H9 (cell line): ENCODE data around the gene WDR59. TPM values are rescaled to one million over a fixed set of nuclear protein-coding genes. Genes with fewer than 3 reads are reported as not detected.

ENCODE experiments used
- DNase-seq: peaks from one replicate; pipeline ENCODE4 v3.0.0-alpha.2; 2017
- H2AFZ ChIP-seq: one replicate; pipeline ENCODE4 v1.6.1; 2013; ENCODE audit warnings: mild to moderate bottlenecking, low read length, control low read depth, moderate library complexity
- H2AK5ac ChIP-seq: 2 replicates; pipeline ENCODE4 v1.6.1; 2013; ENCODE audit warnings: low read length, control low read depth, mixed read lengths; ENCODE audit not compliant: insufficient read length
- H2BK120ac ChIP-seq: one replicate; pipeline ENCODE4 v1.6.1; 2013; ENCODE audit warnings: low read depth, mild to moderate bottlenecking, low read length, control low read depth, inconsistent platforms; ENCODE audit not compliant: poor library complexity, severe bottlenecking
- H2BK12ac ChIP-seq: 2 replicates; pipeline ENCODE4 v1.6.1; 2013; ENCODE audit warnings: low read length, control low read depth, mixed read lengths, low read depth; ENCODE audit not compliant: insufficient read length
- H2BK15ac ChIP-seq: 2 replicates; pipeline ENCODE4 v1.6.1; 2013; ENCODE audit warnings: low read depth, low read length, control low read depth
- H2BK20ac ChIP-seq: one replicate; pipeline ENCODE4 v1.6.1; 2013; ENCODE audit warnings: low read depth, mild to moderate bottlenecking, low read length, control low read depth, inconsistent platforms; ENCODE audit not compliant: poor library complexity, severe bottlenecking
- H2BK5ac ChIP-seq: 2 replicates; pipeline ENCODE4 v1.6.1; 2013; ENCODE audit warnings: low read length, control low read depth, mixed read lengths; ENCODE audit not compliant: insufficient read length
- H3K14ac ChIP-seq: 2 replicates; pipeline ENCODE4 v1.6.1; 2013; ENCODE audit warnings: low read length, control low read depth; ENCODE audit not compliant: insufficient read depth
- H3K18ac ChIP-seq: 2 replicates; pipeline ENCODE4 v1.6.1; 2013; ENCODE audit warnings: low read depth, mild to moderate bottlenecking, mixed read lengths, low read length, control low read depth; ENCODE audit not compliant: insufficient read length
- H3K23ac ChIP-seq: 2 replicates; pipeline ENCODE4 v1.6.1; 2013; ENCODE audit warnings: low read length, control low read depth, mixed read lengths, low read depth; ENCODE audit not compliant: insufficient read length
- H3K23me2 ChIP-seq: 2 replicates; pipeline ENCODE4 v1.6.1; 2013; ENCODE audit warnings: low read depth, mild to moderate bottlenecking, mixed read lengths, low read length, control low read depth; ENCODE audit not compliant: insufficient read length, poor library complexity, severe bottlenecking
- H3K27ac ChIP-seq: 2 replicates; pipeline ENCODE4 v1.5.1; 2013; ENCODE audit warnings: low read length, control low read depth, mixed read lengths, low read depth; ENCODE audit not compliant: insufficient read length
- H3K27me3 ChIP-seq: 2 replicates; pipeline ENCODE4 v1.6.1; 2013; ENCODE audit warnings: low read length, control low read depth, inconsistent platforms; ENCODE audit not compliant: insufficient read depth
- H3K4ac ChIP-seq: 2 replicates; pipeline ENCODE4 v1.6.1; 2013; ENCODE audit warnings: low read depth, mild to moderate bottlenecking, control low read depth, inconsistent platforms, low read length, moderate library complexity
- H3K4me1 ChIP-seq: 2 replicates; pipeline ENCODE4 v1.6.1; 2013; ENCODE audit warnings: low read length, control low read depth, inconsistent platforms; ENCODE audit not compliant: insufficient read depth
- H3K4me2 ChIP-seq: 2 replicates; pipeline ENCODE4 v1.6.1; 2013; ENCODE audit warnings: low read length, control low read depth, mixed read lengths; ENCODE audit not compliant: insufficient read length, insufficient read depth
- H3K56ac ChIP-seq: 2 replicates; pipeline ENCODE4 v1.6.1; 2013; ENCODE audit warnings: low read depth, mild to moderate bottlenecking, mixed read lengths, low read length, control low read depth; ENCODE audit not compliant: insufficient read length
- H3K79me1 ChIP-seq: 2 replicates; pipeline ENCODE4 v1.6.1; 2013; ENCODE audit warnings: low read depth, mild to moderate bottlenecking, moderate library complexity, low read length, control low read depth, inconsistent platforms; ENCODE audit not compliant: insufficient read depth, poor library complexity, severe bottlenecking
- H3K79me2 ChIP-seq: 2 replicates; pipeline ENCODE4 v1.6.1; 2013; ENCODE audit warnings: low read length, control low read depth, inconsistent platforms; ENCODE audit not compliant: insufficient read depth
- H3K9ac ChIP-seq: 2 replicates; pipeline ENCODE4 v1.6.1; 2013; ENCODE audit warnings: low read length, control low read depth, mixed read lengths; ENCODE audit not compliant: insufficient read length; ENCODE audit errors: extremely low read depth
- H3K9me3 ChIP-seq: one replicate; pipeline ENCODE4 v1.6.1; 2013; ENCODE audit warnings: low read depth, low read length, inconsistent platforms; ENCODE audit not compliant: control insufficient read depth
- H3T11ph ChIP-seq: one replicate; pipeline ENCODE4 v1.6.1; 2013; ENCODE audit warnings: mild to moderate bottlenecking, low read length, control low read depth, inconsistent platforms
- H4K20me1 ChIP-seq: one replicate; pipeline ENCODE4 v1.6.1; 2013; ENCODE audit not compliant: control insufficient read depth, insufficient read length, insufficient read depth
- H4K5ac ChIP-seq: 2 replicates; pipeline ENCODE4 v1.6.1; 2013; ENCODE audit warnings: low read depth, mild to moderate bottlenecking, mixed read lengths, low read length, control low read depth; ENCODE audit not compliant: insufficient read length
- H4K8ac ChIP-seq: replicated peaks from 2 replicates; pipeline ENCODE4 v1.6.1; 2013; ENCODE audit warnings: low read length, control low read depth, mixed read lengths, low read depth; ENCODE audit not compliant: insufficient read length
- H4K91ac ChIP-seq: 2 replicates; pipeline ENCODE4 v1.6.1; 2013; ENCODE audit warnings: low read depth, mild to moderate bottlenecking, moderate library complexity, mixed read lengths, low read length, control low read depth; ENCODE audit not compliant: insufficient read length
- H3K27ac Mint-ChIP-seq, 3 experiments: 2 replicates in 2 of 3; 3 replicates in 1 of 3; pipeline ENCODE4 v1.8.0; 2020 to 2021; ENCODE audit warnings: mixed read lengths in 3 of 3, mild to moderate bottlenecking in 1 of 3, moderate library complexity in 1 of 3
- H3K27me3 Mint-ChIP-seq: 2 replicates; pipeline ENCODE4 v1.8.0; 2021; ENCODE audit warnings: low read depth, mild to moderate bottlenecking, moderate library complexity, mixed read lengths
- H3K36me3 Mint-ChIP-seq, 3 experiments: 2 replicates in 2 of 3; 3 replicates in 1 of 3; pipeline ENCODE4 v1.8.0; 2020 to 2021; ENCODE audit warnings: low read depth in 3 of 3, mixed read lengths in 3 of 3; ENCODE audit not compliant: insufficient read depth in 1 of 3
- H3K4me1 Mint-ChIP-seq, 2 experiments: 2 replicates each; pipeline ENCODE4 v1.8.0; 2020; ENCODE audit warnings: mixed read lengths in 2 of 2
- H3K4me3 Mint-ChIP-seq, 2 experiments: 2 replicates in 1 of 2; 3 replicates in 1 of 2; pipeline ENCODE4 v1.8.0; 2020 to 2021; ENCODE audit warnings: mild to moderate bottlenecking in 2 of 2, mixed read lengths in 2 of 2, moderate library complexity in 1 of 2
- H3K9me3 Mint-ChIP-seq, 2 experiments: 2 replicates in 1 of 2; 3 replicates in 1 of 2; pipeline ENCODE4 v1.8.0; 2020; ENCODE audit warnings: mild to moderate bottlenecking in 2 of 2, mixed read lengths in 2 of 2, moderate library complexity in 1 of 2
- WGBS: extraction: QIAGEN DNeasy Blood & Tissue Kit; methylation state at CpG from one replicate; pipeline ENCODE4 v1.1.7; 2013; ENCODE audit warnings: missing lambda C conversion rate, low lambda C conversion rate, mixed read lengths; ENCODE audit not compliant: insufficient read length; ENCODE audit errors: extremely low coverage; 5-methylcytosine and 5-hydroxymethylcytosine counted together
- total RNA-seq: library from RNA; stranded (reverse); gene quantifications from 2 replicates; pipeline ENCODE4 v1.2.1, GENCODE V29; 2021
- TF ChIP-seq, protein P1 (sequence below): fragments of 200-600 bp; sonication (generic); conservative IDR thresholded peaks from 3 replicates; pipeline ENCODE4 v1.8.0; 2021; ENCODE audit warnings: antibody characterized with exemption, mild to moderate bottlenecking

WDR59 gene
- total RNA-seq, 1 experiment from 2014 or later, result 97.5 TPM

DNA sequence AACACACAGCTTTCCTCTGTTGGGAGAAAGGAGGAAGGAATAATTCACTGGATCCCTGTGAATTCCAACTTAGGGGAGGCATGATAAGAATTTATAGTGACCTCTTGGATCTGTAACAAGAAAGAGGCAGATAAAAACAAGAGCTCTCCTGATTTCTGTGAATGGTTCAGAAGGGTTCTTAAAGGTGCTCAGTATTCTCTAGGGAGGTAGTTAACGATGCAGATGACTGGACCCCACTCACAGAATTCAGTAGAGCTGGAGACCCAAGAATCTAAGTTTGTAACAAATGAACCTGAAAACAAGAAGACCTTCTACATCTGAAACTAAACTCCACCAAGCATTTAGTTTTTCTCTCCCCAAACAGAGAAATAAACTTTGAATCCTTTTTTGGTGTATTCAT lies 22.5 kb upstream of the WDR59 start:
- H3K18ac ChIP-seq, result no peak overlapping the region
- no CpG with 5 or more reads among the region's 1 CpG for WGBS
- H3K4me2 ChIP-seq, result no peak overlapping the region
- no peak overlapping the region for H3K4ac ChIP-seq
- H2AK5ac ChIP-seq, result no peak overlapping the region
- TF ChIP-seq, protein P1, sequence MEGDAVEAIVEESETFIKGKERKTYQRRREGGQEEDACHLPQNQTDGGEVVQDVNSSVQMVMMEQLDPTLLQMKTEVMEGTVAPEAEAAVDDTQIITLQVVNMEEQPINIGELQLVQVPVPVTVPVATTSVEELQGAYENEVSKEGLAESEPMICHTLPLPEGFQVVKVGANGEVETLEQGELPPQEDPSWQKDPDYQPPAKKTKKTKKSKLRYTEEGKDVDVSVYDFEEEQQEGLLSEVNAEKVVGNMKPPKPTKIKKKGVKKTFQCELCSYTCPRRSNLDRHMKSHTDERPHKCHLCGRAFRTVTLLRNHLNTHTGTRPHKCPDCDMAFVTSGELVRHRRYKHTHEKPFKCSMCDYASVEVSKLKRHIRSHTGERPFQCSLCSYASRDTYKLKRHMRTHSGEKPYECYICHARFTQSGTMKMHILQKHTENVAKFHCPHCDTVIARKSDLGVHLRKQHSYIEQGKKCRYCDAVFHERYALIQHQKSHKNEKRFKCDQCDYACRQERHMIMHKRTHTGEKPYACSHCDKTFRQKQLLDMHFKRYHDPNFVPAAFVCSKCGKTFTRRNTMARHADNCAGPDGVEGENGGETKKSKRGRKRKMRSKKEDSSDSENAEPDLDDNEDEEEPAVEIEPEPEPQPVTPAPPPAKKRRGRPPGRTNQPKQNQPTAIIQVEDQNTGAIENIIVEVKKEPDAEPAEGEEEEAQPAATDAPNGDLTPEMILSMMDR, result no peak
- no peak overlapping the region for H3K27ac ChIP-seq
- H4K5ac ChIP-seq, result no peak overlapping the region
- no peaks in the 10 kb centered on the region for H4K20me1 ChIP-seq
- no peak for DNase-seq
- peaks cover 27% of the 10 kb centered on the region; the same call in 1 of the 2 replicates for H3K79me2 ChIP-seq
- H3K9ac ChIP-seq, result no peak overlapping the region
- H2BK15ac ChIP-seq, result no peak overlapping the region
- H3K23me2 ChIP-seq, result no peaks in the 10 kb centered on the region
- Mint-ChIP-seq H3K27me3 (no peaks in the 10 kb centered on the region), H3K4me1 (peaks cover 27 to 35% of the 10 kb centered on the region in 2 experiments), H3K36me3 (peaks cover 5 to 25% (median 9%) of the 10 kb centered on the region in 3 experiments; a peak in 5 of 7 replicates), H3K27ac (0 out of 7 replicates have a peak overlapping the region, but pooled peaks of 1 of the 3 experiments have one; percentile 7), H3K4me3 (no peak overlapping the region), H3K9me3 (peaks cover 0 to 2% of the 10 kb centered on the region in 2 experiments; a peak in 1 of 5 replicates)
- H2BK120ac ChIP-seq, result no peak overlapping the region
- H4K91ac ChIP-seq, result no peak overlapping the region
- H2BK5ac ChIP-seq, result no peak overlapping the region
- H2BK12ac ChIP-seq, result no peak overlapping the region
- H3K23ac ChIP-seq, result no peak overlapping the region
- no peak overlapping the region for H2BK20ac ChIP-seq
- H3K9me3 ChIP-seq, result no peaks in the 10 kb centered on the region
- H3K14ac ChIP-seq, result no peak overlapping the region
- no peak overlapping the region for H3T11ph ChIP-seq
- H3K56ac ChIP-seq, result no peak overlapping the region
- no peak overlapping the region for H4K8ac ChIP-seq
- peaks cover 3% of the 10 kb centered on the region; the same call in 1 of the 2 replicates for H3K4me1 ChIP-seq
- no peaks in the 10 kb centered on the region for H3K27me3 ChIP-seq
- H3K79me1 ChIP-seq, result peaks cover 8% of the 10 kb centered on the region
- H2AFZ ChIP-seq, result no peak overlapping the region
